HG02588 (cell line): ENCODE data around the gene C1QL4.

Experiments
- ATAC-seq: cut with Tn5 transposase; IDR thresholded peaks from one replicate; pipeline ENCODE4 v1.9.1; 2021; ENCODE audit warnings: mild to moderate bottlenecking, moderate library complexity; ENCODE audit not compliant: unreplicated experiment

The C1QL4 gene

DNA sequence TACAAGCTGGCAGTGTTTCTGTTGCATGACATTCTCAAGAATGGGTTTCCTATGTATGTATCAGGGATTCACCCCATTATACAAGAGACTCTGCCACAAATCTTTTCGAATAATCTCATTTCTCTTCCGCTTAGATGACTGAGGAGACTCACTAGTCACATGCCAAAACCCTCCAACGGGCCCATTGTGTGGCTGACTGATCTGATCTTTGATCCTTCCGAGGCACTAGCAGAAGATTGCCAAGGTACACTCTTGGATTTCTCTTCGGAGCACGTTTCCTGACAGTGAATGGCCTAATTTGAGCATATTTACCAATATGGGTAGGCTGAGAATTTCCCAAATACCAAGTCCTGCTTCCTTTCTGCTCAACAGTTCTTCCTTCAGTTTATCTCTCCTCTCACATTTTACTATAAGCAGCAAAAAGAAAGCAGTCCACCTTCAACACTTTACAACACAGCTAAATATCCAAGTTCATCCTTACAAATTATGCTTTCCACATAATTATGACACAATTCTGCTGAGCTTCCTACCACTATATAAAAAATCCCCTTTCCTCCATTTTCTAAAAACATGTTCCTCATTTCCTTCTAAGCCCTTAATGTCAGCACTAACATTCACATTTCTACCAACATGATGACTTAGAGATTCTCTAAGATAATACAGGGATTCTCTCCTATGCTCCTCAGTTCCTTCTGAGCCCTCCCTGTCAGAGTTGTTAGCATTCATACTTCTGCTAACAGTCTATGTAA lies 31.1 kb downstream of the C1QL4 start:
- no peak for ATAC-seq

DNA sequence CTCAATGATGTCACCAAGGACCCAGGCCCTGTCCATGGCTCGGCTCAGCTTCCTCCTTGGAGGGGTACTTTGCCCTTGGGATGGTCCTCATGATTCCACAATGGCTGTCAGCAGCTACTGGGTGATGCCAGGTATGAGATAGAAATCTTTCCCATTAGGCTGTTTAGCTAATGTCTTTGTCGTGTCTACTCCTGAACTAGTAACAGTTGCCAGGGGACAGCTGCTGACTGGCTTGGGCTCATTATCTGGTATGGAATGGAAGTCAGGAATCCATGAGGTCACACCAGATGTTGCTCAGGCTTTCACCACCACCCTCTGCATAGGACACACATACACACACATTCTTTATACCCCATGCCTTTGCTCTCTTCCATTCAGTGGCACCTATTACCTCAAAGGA lies 32.8 kb downstream of the C1QL4 start:
- no peak for ATAC-seq

- no peak for ATAC-seq
These were observed 35.2 kb downstream of the C1QL4 start for GRCh38 chr12:49301760-49302159.

- no peak for ATAC-seq
These were observed 38.8 kb downstream of the C1QL4 start for GRCh38 chr12:49298160-49298559.

- no peak for ATAC-seq
These were observed 39.3 kb downstream of the C1QL4 start for GRCh38 chr12:49297695-49298060.

DNA sequence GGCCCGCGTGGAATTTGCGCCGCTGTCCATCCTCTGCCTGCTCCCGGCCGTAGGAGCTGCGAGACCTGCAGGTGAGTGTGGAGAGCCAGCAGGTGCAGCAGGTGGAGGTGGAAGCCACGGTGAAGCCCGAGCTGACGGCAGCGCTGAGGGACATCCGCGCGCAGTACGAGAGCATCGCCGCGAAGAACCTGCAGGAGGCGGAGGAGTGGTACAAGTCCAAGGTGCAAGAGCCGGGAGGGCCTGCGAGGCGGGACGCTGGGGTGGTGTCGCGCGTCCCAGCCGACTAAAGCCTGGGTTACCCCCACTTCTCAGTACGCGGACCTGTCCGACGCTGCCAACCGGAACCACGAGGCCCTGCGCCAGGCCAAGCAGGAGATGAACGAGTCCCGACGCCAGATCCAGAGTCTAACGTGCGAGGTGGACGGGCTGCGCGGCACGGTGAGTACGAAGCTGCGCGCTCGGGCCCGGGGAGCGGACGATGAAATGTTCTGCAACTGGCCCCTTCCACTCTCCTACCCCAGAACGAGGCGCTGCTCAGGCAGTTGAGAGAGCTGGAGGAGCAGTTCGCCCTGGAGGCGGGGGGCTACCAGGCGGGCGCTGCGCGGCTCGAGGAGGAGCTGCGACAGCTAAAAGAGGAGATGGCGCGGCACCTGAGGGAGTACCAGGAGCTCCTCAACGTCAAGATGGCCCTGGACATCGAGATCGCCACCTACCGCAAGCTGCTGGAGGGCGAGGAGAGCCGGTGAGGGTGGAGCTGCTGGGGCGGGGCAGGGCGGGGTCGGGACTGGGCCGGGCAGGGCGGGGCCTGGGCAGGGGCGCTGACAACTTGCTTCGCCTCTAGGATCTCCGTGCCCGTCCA lies 39.9 kb downstream of the C1QL4 start:
- no peak for ATAC-seq

GRCh38 chr12:49296034-49296835 lies 40.8 kb downstream of the C1QL4 start:
- no peak for ATAC-seq

- ATAC-seq: no peak
These were observed 41.7 kb downstream of the C1QL4 start, which contains the start of gene PRPH for GRCh38 chr12:49295082-49295936. Gene PRPH, plus strand, starts transcription at chr12:49295147. Its CDS starts 54 bp downstream, at chr12:49295201.

DNA sequence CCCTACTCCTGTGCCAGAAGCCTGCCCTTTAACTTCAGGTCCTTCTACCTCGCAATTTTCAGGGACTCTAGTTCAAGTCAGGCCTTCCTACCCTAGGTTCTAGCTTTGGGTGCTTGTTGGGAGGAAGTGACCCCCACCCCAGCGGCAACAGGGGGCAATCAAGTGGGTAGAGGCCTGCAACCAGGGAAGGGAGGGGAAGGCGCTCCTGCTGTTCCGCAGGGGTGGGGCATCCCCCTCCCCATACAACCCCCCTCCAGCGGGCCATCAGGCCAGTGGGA lies 42.2 kb downstream of the C1QL4 start:
- no peak for ATAC-seq

DNA sequence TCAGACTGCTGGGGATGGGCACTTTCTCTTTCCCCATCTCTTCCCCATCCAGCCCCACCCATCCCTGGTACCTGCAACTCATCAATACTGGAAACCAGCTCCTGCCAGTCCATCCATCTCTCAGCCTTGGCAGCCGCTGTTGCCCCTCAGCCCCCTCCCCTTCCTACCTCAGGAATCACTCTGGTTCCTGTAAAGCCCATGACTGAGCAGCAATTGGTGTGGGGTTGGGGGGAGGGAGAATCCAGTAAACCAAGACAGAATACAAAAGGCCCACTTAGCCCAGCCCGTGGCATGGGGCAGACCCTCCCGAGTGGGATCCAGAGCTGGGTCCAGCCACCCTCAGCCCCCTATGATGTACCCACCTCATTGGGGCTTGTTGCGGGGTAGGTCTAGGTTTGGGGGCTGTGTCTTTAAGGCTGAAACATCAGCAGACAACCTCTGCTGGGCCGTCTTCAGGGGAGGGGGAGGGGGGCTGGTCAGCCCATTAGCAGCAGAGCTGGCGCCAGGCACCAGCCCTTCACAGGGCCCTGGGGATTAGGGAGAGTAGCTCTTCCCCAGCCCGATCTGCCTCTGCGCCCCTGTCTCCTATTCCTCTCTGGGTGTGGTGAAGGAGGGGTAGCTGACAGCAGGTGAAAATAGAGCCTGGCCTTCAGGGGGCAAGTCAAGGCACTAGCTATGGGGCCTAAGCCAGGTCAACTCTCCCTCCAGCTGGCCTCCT lies 42.7 kb downstream of the C1QL4 start:
- ATAC-seq: no peak

GRCh38 chr12:49293056-49293956 lies 43.7 kb downstream of the C1QL4 start:
- no peak for ATAC-seq

GRCh38 chr12:49292729-49293055 lies 44.3 kb downstream of the C1QL4 start:
- no peak for ATAC-seq

DNA sequence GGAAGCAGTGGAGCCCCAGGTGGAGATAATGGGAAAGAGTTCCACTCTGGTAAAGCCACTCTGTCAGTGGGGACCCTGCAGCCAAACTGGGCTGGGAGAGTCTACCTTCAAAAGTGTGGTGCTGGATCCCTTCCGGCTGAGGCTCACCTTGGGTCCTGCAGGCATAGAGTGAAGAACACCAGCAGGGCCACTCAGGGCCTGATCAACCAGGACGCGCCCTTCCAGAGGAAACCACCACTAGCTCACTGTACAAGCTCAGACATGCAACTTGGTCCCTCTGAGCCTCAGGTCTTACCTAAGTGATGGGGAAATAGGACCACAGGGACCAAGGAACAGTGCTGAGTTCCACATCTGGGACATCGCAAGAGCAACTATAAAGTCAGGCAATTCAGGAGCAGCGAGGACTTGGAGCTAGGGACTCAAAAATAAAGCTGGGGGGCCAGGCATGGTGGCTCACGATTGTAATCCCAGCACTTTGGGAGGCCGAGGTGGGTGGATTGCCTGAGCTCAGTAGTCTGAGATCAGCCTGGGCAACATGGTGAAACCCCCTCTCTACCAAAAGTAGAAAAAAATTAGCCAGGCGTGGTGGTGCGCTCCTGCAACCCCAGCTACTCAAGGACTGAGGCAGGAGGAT lies 47.9 kb downstream of the C1QL4 start:
- ATAC-seq: no peak

DNA sequence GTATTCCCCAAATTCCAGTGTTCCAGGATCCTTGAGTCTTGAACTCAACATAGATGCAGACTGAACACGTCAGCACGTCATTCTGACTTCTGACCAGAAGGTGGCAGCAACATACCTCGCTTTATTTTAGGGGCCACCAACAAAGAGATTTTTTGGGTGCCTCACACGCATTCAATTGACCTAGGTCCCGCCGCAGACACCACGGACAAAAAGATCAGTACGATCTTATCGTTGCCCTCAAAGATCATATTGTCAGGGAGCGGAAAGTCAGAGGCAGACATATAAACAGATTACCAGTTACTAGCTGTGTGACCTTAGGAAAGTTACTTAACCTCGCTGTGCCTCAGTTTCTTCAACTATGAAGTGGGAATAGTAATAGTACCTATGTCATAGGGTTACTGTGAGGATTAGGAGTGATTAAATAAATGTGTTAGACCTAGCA lies 48.6 kb downstream of the C1QL4 start:
- ATAC-seq: no peak

DNA sequence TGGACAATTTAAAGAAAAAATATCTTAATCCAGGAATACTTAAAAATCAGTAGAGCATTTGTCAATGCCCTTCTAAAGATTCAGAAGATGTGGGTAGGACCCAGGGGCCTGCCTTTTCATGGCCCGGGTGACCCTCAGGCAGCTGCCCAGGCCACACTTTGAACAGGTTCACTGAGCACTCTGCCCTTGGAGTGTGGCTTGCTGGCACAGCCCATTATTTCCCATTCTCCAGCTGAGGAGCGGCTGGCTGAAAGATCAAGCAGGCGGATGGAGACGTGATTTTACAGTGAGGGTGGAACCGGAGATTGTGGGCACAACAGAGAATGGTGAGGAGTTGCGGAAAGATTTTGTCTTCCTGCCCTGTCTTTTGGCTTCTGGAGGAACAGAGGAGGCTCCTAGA lies 49.1 kb downstream of the C1QL4 start:
- no peak for ATAC-seq

- ATAC-seq: no peak
These were observed 52.3 kb downstream of the C1QL4 start for GRCh38 chr12:49284672-49285071.

GRCh38 chr12:49283541-49284429 lies 53.2 kb downstream of the C1QL4 start:
- no peak for ATAC-seq
